Measurements from ENCODE around the gene EGFL6.
"Not testable (repeated sequence)": the region's sequence is repeated elsewhere in the genome, so short reads cannot be mapped to it uniquely, and the experiment has no call there.

EGFL6 gene

DNA sequence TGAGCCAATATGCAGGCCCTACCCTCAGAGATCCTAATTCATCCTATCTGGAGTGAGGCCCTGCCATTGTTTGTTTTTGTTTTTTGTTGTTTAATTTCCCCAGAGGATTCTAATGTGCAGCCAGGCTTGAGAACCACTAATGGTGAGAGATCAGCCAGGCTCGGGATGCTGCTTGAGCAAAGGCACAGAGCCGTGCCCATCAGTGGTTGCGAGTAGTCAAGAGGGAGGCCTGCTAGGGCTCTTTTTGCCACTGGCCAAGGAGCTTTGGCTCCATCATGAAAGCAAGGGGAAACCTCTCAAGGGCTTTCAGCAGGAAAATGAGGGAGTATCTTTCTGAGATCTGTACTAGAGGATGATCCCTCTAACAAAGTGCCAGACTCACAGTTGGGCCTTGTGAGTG lies 86.3 kb downstream of the EGFL6 start:
- no peak for DNase-seq

DNA sequence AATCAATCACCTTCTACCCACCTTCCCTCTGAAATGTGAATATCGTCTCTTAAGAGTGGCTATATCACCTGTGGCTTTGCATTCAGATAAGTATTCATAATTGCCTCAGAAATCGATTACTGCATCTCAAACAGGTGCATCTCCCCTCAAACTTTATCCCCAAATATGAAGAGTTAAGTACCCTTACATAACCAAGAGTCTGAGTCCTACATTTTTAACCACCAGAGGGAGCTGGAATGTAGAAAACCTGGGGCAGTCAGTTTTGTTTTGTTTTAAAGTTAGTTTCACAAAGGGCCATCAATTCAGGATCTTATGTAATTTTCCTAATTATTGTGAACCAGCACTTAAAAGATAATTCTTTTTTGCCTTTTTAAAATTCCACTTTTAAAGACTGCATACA lies 89.2 kb downstream of the EGFL6 start:
- peak; percentile 23 for DNase-seq

DNA sequence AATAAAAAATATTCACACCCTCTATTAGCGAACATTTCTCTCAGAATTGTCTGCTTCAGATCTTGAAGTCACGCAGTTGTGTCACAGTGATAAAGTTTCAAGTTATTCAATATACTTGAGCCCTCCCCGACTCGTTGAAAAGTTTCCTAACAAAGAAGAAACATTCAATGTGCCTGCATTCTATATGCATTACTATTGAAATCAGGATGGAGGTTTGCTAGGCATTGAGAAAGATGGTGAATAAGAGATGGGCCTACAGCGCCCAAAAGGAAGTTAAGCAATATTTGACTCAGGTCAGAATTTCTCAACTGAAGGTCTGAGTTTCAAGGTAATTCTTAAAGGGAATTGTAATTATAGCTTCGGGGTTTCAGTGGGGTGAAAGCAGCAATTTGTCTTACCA lies 89.7 kb downstream of the EGFL6 start:
- no peak for DNase-seq

DNA sequence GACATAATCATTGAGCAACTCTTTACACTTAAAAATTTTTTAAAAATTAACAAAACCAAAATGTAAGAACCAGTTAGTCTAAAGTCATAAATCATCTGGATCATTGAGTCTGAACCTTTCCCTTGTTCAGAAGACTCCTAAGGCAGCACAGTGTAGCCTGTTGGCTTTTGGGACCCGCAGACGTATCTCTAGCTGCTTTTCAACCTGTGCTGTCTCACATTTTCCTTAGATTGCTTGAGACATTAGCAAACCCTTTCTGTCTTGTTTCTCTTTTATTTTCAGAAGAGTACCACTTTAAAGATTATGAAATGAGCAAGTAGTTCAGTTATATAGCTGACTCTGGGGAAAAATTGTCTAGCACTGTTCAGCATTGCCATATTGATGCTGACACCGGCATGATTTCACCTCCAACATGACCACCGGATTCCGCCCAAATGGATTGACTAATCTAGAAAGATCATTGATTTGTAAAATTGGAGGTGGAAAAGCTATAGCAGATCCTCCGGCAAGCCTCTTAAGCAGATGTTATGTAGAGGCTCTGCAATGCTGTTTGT lies 92.4 kb downstream of the EGFL6 start:
- DNase-seq, result no peak

DNA sequence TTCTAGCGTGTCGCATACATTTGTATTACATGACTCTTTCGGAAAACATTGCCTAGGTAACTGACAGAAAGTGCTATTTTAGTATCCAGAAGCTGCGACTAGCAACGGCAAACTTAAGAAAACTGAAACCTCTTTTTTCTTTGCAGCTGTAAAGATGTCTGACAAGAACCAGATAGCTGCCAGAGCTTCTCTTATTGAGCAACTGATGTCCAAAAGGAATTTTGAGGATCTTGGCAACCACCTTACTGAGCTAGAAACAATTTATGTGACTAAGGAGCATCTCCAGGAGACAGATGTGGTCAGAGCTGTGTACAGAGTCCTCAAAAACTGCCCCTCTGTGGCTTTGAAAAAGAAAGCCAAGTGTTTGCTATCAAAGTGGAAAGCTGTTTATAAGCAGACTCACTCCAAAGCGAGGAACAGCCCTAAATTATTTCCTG lies 93.0 kb downstream of the EGFL6 start:
- no peak for DNase-seq

DNA sequence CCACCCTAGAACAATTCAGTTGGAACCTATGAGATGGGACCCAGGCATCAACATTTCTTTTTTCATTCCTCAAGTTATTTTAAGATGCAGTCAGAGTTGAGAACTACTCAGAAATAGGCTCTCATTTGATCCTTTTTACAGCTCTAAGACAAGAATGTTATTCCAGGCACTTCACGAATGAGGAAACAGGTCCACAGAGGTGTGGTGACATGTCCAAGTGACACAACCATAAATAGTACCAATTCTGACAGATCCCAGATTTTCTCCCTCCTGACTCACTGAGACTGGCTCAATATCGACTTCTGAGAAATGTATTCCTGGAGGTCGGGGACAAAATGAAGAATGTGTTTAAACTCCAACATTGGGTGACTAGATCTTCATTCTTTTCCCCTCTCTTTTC lies 94.6 kb downstream of the EGFL6 start:
- no peak for DNase-seq

DNA sequence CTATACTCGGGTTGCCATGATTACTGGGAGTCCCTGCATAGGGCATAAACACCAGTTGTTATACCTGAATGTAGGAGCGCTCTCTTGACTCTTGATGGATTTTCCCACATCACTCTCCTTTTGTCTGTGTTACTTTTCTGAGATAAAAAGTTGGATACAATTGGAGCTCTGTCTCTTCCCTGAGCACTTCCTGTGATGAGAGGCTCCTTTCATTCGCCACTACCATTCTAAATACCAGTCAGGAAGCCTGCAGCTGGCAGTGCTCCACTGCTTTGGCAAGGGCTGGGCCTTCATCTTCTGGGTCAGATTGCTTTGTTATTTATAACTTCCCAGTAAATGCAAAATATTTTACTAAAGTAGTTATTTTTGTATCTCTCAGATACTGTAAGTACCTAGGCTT lies 97.4 kb downstream of the EGFL6 start:
- DNase-seq, result no peak

DNA sequence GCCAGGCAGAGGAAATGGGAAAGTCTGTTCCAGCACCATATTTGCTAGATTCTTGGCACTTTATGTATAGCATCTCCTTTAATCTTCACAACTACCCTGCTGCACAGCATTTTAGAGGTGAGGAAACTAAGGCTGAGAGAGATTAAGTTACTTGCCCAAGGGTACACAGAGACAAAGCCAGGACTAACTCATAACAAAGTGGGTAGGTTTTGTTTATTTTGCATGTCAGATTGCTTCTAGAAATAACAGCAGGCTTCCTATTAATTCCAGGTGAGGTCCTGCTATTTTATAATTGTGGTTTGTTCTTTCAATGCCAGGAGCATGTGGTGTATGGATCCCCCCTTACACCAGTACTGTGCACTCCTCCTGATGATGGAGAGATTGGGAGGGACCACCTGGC lies 98.5 kb downstream of the EGFL6 start:
- no peak for DNase-seq

DNA sequence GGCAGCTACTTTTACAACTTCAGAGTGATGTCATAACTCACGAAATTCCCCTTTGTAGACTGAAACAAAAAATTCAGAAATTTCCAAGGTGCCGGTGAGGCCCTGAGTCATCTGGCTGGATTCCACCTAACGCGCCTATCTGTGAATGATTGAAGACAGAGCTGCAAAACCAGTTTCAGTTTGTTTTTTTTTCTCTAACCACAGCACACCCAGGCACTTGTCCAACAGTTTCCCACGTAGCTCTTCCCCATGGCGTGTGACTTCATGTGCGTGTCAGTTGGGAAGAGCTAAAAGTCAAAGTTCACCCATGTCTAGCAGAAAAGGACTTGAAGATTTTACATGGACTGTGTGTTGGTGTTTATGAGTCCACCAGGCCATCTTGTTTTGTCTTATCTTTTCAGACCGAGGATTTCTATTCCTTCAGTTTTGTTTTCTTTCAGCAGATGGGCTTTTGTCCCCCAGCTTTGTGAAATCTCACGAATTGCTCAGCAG lies 99.9 kb downstream of the EGFL6 start:
- DNase-seq, result peak; percentile 39

DNA sequence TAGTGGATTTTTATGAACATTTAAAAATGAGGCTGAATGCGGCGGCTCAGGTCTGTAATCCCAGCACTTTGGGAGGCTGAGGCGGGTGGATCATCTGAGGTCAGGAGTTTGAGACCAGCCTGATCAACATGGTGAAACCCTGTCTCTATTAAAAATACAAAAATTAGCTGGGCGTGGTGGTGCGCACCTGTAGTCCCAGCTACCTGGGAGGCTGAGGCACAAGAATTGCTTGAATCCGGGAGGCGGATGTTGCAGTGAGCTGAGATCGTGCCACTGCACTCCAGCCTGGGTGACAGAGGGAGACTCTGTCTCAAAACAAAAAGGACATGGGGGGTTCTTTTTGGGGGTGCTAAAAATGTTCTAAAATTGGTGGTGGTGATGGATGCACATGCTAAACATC lies 100.4 kb downstream of the EGFL6 start:
- DNase-seq, result not testable (repeated sequence)

DNA sequence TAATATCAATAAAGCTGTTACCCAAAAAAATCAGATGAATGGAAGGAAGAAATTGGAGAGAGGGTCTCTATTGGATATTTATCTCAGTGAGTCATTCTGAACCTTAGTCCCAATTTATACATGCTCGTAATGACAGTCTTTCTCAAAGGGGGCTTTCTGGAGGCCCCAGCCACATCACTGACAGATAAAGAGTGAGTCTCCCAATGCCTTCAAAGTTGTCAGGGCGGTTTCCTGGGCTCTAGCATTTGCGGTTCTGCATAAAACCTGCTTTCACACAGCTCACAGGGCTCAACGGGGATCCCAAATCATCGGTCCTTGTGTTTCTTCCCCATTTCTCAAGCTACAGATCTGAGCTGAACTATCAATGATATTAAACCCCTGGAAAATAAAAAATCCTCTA lies 100.8 kb downstream of the EGFL6 start:
- DNase-seq, result no peak

DNA sequence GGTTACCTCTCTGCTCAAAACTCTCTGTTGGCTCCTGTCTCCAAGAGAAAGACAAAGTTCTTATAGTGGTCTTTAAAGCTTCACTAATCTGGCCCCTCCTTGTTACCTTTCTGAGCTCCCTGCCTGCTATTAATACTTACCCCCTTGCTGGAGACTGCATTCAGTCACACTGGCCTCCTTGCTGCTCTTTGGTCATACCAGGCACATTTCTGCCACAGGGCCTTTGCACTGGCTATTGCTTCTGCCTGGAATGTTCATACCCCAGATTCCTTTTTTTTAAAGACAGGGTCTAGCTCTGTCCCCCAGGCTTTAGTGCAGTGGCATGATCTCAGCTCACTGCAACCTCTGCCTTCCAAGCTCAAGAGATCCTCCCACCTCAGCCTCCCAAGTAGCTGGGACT lies 103.6 kb downstream of the EGFL6 start:
- DNase-seq, result no peak

DNA sequence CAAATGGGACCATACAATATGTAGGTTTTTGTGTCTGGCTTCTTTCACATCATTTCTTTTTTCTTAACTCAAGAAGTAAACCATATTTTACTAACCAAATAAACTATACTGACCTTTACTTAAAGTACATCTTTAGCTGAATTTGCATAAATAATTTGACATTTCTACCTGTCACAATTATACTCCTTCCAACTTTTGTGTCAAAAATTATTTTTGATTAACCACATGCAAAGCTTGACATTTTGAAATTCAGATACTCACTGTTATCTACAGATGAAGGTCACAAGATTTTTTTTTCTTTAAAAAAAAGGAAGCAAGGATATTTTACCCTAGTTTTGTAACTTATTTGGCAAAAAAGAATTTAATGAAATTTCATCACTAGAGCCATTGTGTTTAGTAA lies 107.5 kb downstream of the EGFL6 start:
- no peak for DNase-seq

DNA sequence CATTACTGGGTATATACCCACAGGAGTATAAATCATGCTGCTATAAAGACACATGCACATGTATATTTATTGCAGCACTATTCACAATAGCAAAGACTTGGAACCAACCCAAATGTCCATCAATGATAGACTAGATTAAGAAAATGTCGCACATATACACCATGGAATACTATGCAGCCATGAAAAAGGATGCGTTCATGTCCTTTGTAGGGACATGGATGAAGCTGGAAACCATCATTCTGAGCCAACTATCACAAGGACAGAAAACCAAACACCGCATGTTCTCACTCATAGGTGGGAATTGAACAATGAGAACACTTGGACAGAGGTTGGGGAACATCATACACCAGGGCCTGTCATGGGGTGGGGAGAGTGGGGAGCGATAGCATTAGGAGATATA lies 110.3 kb downstream of the EGFL6 start:
- not testable (repeated sequence) for DNase-seq

DNA sequence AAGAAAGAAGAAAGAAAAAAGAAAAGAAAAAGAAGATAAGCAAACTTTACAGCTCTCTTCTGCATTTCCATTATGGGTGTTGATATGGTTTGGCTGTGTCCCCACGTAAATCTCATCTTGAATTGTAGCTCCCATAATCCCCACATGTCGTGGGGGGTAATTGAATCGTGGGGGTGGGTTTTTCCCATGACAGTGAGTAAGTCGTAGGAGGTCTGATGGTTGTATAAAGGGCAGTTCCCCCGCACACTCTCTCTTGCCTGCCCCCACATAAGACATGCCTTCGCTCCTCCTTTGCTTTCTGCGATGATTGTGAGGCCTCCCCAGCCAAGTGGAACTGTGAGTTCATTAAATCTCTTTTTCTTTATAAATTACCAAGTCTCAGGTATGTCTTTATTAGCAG lies 112.2 kb downstream of the EGFL6 start:
- DNase-seq, result no peak

Measured in CD4-positive, alpha-beta T cell treated with Interleukin-6 for 4 hours (primary cell).